ENCODE measurements around the gene MRAS. TPM values are rescaled to one million over a fixed set of nuclear protein-coding genes. Genes with fewer than 3 reads are reported as not detected.
"Not testable (repeated sequence)": the region's sequence is repeated elsewhere in the genome, so short reads cannot be mapped to it uniquely, and the experiment has no call there.

The MRAS gene
- polyA plus RNA-seq, 12 donors: 33.5 to 90.9 (median 64.8) TPM; not detected in 1

- DNase-seq: no peak
These were observed 16.2 kb downstream of the MRAS start for GRCh38 chr3:138364356-138365252.

DNA sequence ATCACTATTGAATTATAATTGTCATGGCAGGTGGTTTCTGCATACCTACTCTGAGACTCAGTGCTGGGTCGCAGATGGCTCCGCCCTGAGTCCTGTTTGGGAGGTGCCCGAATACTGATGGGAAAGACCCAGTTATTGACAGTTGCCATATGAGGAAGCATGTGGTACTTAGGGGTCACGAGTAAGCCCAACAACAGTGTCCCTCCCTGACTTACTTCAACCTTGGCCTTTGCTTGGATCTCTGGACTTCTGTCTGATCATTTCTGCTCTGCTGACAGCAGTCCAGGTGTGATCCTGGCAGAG is 16.8 kb downstream of the MRAS start:
- no peak for DNase-seq

- no peak for DNase-seq
These were observed 17.8 kb downstream of the MRAS start for GRCh38 chr3:138366006-138366759.

DNA sequence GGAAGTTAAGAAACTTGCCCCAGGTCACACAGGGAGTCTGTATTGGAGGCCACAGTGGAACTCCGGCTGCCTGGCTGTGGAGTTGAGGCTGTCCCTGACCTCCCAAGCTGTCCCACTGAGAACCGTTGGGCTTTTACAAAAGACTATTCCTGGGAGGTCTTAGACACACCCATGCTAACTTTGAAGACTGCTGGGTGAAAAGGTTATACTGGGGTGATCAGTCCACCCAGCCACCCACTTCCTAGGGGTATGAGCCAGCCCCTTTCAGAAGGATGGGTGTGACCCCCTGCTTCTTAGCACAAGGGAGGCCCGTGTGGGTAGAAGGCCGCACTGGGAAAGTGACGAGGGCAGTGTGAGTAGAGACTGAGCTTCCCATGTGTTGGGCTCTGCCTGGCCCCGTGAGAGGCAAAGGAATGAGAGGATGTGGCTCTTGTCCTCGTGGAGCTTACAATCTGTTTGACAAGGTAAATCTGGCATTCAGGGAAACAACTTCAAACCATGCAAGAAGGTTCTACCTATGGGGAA is 19.0 kb downstream of the MRAS start:
- no peak for DNase-seq

DNA sequence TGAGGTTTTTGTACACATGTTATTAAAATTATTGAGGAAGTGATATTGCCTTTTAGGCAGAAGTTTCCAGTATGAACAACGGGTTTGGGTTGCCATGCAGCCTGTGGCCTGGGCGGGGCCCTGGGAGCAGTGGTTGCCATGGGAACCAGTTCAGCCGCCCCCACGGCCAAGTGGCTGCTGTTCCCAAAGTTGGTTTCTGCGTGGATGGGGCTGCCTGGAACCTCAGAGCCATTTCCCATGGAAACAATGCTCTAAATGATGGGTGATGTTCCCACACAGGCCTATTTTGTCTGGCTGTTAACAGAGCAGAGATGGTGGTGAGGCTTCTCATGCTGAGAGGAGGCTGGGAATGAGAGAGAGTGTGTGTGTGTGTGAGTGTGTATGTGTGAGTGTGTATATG is 19.5 kb downstream of the MRAS start:
- peak; percentile 36 for DNase-seq

- no peak for DNase-seq
These were observed 20.9 kb downstream of the MRAS start for GRCh38 chr3:138369151-138369900.

GRCh38 chr3:138370321-138370720 is 21.9 kb downstream of the MRAS start:
- DNase-seq: no peak

- no peak for DNase-seq
These were observed 22.9 kb downstream of the MRAS start for GRCh38 chr3:138371070-138371965.

- DNase-seq: no peak
These were observed 24.8 kb downstream of the MRAS start for GRCh38 chr3:138373087-138373735.

- no peak for DNase-seq
These were observed 25.3 kb downstream of the MRAS start for GRCh38 chr3:138373736-138374094.

DNA sequence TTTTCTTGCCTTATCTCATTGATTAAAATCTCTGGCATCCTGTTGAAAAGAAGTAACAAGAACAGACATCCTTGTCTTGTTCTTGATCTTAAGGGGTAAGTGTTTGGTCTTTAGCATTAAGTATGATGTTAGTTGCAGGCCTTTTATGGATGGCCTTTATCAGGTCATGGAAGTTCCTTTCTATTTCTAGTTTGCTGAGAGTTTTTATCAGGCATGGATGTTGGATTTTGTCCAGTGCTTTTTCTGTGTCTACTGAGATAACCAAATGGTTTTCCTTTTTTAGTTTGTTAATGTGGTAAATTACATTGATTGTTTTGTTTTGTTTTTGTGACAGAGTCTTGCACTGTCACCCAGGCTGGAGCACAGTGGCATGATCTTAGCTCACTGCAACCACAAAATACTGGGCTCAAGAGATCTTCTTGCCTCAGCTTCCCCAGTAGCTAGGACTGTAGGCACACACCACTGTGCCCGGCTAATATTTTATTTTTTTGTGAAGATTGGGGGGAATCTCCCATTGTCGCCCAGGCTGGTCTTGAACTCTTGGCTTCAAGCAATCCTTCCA is 26.3 kb downstream of the MRAS start:
- no peak for DNase-seq

- DNase-seq: no peak
These were observed 27.1 kb downstream of the MRAS start for GRCh38 chr3:138375447-138375846.

GRCh38 chr3:138376663-138377062 is 28.3 kb downstream of the MRAS start:
- DNase-seq: no peak

DNA sequence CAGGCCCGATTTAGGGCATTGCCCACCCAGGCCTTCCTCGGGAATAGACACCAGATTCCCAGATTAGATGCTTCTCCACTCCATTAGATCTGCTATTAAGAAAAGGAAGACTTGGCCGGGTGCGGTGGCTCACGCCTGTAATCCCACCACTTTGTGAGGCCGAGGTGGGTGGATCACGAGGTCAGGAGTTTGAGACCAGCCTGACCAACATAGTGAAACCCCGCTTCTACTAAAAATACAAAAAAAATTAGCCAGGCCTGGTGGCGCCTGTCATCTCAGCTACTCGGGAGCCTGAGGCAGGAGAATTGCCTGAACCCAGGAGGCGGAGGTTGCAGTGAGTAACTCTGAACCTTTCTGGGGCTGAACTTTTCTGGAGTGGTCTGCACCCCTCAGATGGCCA is 28.8 kb downstream of the MRAS start:
- DNase-seq: not testable (repeated sequence)

GRCh38 chr3:138377804-138378203 is 29.4 kb downstream of the MRAS start:
- no peak for DNase-seq

GRCh38 chr3:138378331-138378730 is 30.0 kb downstream of the MRAS start:
- no peak for DNase-seq

- no peak for DNase-seq
These were observed 30.6 kb downstream of the MRAS start for GRCh38 chr3:138378990-138379389.

DNA sequence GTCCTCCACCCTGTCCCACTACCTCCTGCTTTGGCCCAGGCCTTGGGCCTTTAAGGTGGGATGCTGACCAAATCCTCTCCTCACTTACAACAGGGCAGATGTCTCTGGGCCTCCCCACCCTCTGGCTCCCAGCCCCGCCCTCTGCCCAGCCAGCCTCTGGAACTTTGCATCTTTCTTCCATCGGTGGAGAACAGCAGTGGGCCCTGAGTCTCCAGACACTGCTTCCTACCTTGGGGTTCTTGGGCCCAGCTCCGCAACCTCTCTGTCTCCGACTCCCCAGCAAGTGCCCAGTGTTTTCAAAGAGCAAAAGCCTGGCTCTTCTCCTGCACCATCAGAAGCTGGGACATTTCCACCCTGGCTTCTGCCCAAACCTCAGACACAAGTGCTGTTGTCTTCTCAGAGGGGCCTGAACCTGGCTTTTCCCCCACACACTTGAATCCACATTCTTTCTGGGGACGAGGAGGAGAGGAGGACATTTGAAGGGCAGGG is 33.1 kb downstream of the MRAS start:
- DNase-seq: no peak

- DNase-seq: no peak
These were observed 33.8 kb downstream of the MRAS start for GRCh38 chr3:138381950-138382715.

Measured in muscle of arm (tissue), 12 donors.